HEK293 (cell line): ENCODE results near the gene C4BPB.

Experiments
- CTCF ChIP-seq: fragments of 450-650 bp; formaldehyde crosslinking; IDR thresholded peaks from 2 replicates; pipeline ENCODE4 v1.5.1; 2016; ENCODE audit warnings: missing biosample characterization, missing genetic modification characterization
- ZNF155 ChIP-seq: fragments of 450-650 bp; formaldehyde crosslinking; IDR thresholded peaks from 2 replicates; pipeline ENCODE4 v1.5.1; 2016; ENCODE audit warnings: missing biosample characterization, missing genetic modification characterization
- ZNF274 ChIP-seq, 2 experiments: fragments of 200-500 bp in 1 of 2; fragments of 450-650 bp in 1 of 2; sonication (Bioruptor generic) in 1 of 2; formaldehyde crosslinking in 1 of 2; IDR thresholded peaks; 2 replicates each; pipeline versions ENCODE4 v1.5.1 to v1.6.1; 2014 to 2016; ENCODE audit warnings: borderline replicate concordance in 1 of 2, inconsistent platforms in 1 of 2, low read length in 1 of 2, missing biosample characterization in 1 of 2, missing genetic modification characterization in 1 of 2

GRCh38 chr1:207047505-207047904 lies 41.2 kb upstream of the C4BPB start:
- TF ChIP-seq CTCF (tag by site-specific recombination) (no peak), ZNF274 (IDR thresholded peaks at IDR 0.05; ENCODE audit: low read length) (no peak), ZNF274 (tag by site-specific recombination; IDR thresholded peaks at IDR 0.05; ENCODE audit: borderline replicate concordance) (no peak), ZNF155 (tag by site-specific recombination) (no peak)
